ENCODE measurements around the gene FAM237A.
A peak's percentile ranks its signal among the peaks of the same experiment; 100 is the strongest.

FAM237A gene

DNA sequence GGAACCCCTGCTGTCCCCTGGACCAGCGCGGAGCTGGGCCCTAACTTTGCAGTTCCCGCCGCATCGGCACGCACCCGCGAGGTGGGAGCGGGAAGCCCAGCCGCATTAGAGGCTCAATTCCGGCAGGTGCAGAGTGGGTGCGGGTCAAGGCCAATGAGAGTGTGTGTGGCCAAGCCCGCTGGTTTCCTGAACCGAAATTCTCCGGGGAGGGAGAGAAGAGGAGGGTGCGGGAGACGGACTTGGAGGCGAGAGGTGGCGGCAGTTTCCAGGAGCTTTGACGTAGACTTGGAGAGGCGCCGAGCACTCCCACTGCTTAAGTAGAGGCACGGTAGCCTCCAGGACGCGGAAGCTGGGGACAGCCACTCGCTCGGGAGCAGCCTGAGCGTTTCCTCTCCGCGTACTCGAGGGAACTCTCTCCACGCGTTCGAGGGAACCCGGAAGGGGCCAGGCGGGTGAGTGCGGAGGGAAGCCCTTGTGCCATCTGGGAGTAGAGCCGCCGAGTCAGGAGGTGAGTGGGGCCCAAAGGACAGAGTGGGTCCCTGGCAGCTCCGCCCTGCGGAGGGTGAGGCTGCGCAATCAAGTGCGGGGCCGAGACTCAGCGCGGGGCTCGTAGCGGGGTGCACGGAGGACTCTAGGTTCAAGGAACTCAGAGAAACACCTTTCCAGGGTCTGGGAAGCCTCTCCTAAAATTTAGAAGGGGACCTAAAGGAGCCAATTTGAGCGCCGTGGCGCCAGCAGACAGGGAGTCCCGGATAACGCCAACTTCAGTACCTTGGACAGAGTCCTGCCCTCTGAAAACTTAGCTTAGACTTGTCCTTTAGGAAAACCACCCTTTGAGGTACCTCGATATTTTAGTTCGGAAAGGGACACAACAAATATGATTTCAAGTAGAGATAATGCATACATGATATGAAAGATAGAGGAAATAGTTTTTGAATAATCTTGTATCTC lies at the start of gene FAM237A:
Gene FAM237A, plus strand, starts transcription at position 413 of the 951 bp plus-strand sequence. CDS start 1,750 bp downstream, outside the sequence.
- DNase-seq: peak; percentile 41 to 55
- TF ChIP-seq GATA1 (IDR thresholded peaks at IDR 0.05; ENCODE audit: low read depth, low read length) (no peak), POLR2A (IDR thresholded peaks at IDR 0.05; ENCODE audit: low read length) (no peak)

DNA sequence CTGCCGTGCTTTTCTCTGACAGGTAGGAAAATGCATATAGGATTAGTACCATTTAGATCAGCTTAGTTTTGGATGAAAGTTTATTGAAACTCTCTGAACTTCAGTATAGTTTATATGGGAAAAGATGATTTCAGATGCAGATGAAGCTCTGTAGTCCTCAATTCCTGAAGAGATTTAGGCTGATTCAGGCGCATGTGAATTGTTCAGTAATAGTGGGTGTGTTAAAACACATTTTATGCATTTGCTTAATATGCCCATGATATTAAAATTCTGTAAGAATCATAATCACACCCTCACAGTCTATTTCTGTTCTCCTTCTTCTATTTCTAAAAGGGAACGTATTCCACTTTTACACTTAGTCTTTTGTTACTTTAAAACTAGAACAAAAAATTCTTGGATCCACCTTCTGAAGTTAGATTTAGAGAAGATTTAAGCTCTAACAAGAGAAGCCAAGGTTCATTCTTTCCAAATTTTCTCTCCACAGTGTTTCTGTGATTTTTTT lies 44.5 kb upstream of the FAM237A start:
- DNase-seq: no peak
- TF ChIP-seq POLR2A (IDR thresholded peaks at IDR 0.05; ENCODE audit: low read length) (no peak), GATA1 (IDR thresholded peaks at IDR 0.05; ENCODE audit: low read depth, low read length) (no peak)

DNA sequence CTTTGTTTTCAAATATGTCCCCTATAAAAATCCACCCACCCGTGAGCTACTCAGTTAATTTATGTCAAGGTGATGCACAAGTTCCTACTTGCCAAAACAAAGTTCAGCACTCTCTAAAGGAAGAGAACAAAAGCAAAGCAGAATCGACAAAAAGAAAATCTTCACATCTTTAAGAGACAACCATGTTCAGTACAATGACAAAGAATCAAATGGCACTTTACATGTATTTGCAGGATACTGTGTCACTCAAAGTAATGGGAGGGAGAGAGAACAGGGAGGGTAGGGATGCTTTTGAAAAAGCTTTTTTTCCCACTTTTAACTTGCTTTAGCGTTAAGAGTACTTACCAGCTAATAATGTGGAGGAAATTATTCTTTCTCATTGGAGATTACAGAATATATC lies 39.0 kb upstream of the FAM237A start:
- TF ChIP-seq POLR2A (IDR thresholded peaks at IDR 0.05; ENCODE audit: low read length) (no peak), GATA1 (IDR thresholded peaks at IDR 0.05; ENCODE audit: low read depth, low read length) (no peak)
- no peak for DNase-seq

DNA sequence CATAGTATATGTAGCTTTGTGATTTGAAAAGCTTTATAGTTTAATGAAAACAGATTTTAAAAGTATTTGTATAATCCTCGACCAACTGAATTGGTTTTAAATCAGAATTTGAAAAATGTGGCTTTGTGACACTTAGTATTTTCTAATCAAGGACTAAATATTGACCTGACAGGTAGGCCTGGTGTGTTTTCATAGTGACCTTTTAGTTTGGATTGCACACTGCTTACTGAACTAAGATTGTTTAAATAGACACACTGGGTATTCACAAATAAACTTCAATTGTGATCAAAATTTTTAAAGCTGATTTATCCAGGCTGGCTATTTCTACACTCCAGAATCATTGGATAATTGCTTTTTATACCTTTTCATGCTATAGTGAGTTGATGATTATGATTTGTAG lies 31.8 kb upstream of the FAM237A start:
- TF ChIP-seq POLR2A (IDR thresholded peaks at IDR 0.05; ENCODE audit: low read length) (no peak), GATA1 (IDR thresholded peaks at IDR 0.05; ENCODE audit: low read depth, low read length) (no peak)
- no peak for DNase-seq

DNA sequence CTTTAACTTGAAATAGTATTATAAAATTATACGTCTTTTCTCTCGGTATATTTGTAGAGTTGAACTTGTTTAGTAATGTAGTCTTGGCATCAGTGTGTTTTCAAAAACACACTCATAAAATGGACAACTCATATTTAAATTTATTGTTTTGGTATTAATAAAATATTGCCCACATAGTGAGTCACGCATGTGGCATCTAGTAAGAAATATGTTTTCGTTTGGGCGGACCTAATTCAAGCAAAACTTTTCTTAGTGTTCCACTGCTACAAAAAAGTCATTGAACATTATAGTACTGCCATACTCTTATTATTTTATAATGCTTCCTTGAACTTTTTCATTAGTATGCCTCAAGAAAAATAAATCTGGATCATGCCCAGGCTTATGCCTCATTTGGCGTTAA lies 31.1 kb upstream of the FAM237A start:
- no peak for DNase-seq
- TF ChIP-seq POLR2A (IDR thresholded peaks at IDR 0.05; ENCODE audit: low read length) (no peak), GATA1 (IDR thresholded peaks at IDR 0.05; ENCODE audit: low read depth, low read length) (no peak)

DNA sequence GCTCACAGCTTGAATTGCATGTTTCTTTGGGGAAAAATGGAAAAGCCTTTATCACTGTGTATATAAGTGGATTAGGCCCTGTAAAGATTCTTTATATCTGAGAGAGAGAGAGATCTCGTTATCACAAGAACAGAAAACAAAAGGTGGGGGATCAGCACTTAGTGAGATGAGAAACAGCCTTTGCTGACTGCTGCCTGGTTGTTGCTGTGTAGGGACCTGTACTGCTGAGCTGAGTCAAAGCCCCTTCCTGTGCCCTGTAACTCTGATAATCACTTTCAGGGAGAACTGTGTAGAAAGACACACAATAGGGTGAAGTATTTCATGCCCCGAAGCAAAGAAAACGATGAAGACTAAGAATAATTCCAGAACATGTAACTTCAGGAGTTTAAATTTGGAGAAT lies 30.6 kb upstream of the FAM237A start:
- DNase-seq: no peak
- no peak for TF ChIP-seq GATA1 (IDR thresholded peaks at IDR 0.05; ENCODE audit: low read depth, low read length)
- no peak for TF ChIP-seq POLR2A (IDR thresholded peaks at IDR 0.05; ENCODE audit: low read length)

DNA sequence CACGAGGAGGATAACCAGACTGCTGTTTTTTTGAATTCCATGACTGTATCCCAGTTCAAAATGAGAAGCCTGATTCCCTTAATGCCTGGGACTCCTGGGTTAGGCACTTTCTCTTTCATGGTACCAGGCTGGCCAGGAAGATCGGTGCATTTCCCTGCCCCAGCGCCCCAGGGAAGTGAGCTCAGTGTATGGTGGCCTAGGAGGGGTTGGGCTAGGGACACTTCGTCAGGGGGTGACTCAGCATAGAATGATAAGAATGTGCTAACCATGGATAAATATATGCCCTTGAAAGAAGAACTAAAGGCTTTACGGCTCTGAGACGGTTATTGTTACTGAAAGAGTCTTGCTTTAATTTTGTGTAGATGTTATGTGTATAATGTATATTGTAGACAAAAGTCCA lies 27.5 kb upstream of the FAM237A start:
- DNase-seq: peak; percentile 26 to 52
- no peak for TF ChIP-seq POLR2A (IDR thresholded peaks at IDR 0.05; ENCODE audit: low read length)
- TF ChIP-seq GATA1 (IDR thresholded peaks at IDR 0.05; ENCODE audit: low read depth, low read length): no peak

DNA sequence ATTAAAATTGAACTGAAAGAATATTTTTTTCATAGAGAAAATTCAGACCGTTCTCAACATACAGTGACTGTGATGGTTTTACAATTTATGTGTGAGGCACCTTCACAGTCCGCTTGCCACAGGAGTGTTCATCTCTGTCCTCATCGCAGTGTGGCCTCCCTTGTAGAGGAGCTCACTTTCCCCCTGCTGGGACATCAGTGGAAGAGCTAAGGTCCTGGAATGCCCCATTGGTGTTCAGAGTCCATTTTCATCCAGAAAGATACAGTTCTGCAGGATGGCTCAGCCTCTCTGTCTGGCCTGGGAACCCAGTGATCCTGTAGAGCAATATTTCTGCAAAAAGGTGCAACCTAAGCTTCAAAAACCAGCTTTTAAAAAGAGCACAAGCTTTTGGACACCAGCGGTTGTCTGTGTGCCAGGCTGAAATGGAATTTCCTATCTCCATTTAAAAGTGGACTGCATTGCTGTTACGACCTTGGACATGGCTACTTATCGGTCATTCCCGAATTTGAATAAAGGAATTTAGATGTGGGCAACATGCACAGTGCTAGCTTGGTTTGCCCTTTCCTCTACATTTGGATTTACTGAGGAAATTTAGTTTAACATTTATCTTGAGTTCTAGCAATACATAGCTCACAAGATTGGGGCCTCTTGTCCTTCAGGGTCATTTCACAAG lies 26.7 kb upstream of the FAM237A start:
- no peak for DNase-seq
- TF ChIP-seq GATA1 (IDR thresholded peaks at IDR 0.05; ENCODE audit: low read depth, low read length): no peak

DNA sequence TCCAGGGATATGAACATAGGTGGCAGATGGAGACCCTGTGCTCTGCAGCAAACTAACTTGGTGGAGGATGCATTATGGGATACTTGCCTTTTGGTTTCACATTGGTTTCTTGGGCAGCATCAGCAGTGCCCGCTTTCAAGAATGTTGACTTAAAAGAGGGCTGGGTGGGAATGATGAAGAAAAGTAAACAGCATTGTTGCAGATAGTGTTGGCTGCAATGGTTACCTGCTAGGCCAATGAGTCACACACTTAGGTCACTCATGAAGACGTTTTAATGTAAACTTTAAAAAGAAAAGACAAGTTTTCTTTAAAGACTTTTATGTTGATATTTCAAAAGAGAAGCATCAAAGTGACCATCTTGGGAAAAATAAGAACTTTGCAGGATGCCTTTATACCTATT lies 26.1 kb upstream of the FAM237A start:
- DNase-seq: no peak
- no peak for TF ChIP-seq POLR2A (IDR thresholded peaks at IDR 0.05; ENCODE audit: low read length)
- TF ChIP-seq GATA1 (IDR thresholded peaks at IDR 0.05; ENCODE audit: low read depth, low read length): no peak

DNA sequence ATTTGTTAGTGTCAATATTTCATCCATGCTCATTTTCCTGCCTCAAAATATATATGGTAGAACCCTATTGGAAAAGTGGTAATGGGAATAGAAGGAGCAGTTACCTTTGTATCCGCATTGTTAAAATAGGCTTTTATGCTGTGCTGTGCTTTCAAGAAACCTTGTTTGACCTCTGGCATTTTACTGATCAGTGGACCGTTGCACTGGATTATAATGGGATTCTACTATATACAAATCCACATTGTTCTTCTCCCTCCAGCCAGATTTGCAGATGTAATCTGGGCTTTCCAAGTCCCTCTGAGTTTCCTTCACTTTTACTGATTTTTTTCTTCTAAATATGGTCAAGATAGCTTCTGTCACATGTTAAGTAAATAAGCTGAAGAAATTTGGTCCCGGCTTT lies 23.3 kb upstream of the FAM237A start:
- no peak for DNase-seq
- TF ChIP-seq GATA1 (IDR thresholded peaks at IDR 0.05; ENCODE audit: low read depth, low read length) (no peak), POLR2A (IDR thresholded peaks at IDR 0.05; ENCODE audit: low read length) (no peak)

DNA sequence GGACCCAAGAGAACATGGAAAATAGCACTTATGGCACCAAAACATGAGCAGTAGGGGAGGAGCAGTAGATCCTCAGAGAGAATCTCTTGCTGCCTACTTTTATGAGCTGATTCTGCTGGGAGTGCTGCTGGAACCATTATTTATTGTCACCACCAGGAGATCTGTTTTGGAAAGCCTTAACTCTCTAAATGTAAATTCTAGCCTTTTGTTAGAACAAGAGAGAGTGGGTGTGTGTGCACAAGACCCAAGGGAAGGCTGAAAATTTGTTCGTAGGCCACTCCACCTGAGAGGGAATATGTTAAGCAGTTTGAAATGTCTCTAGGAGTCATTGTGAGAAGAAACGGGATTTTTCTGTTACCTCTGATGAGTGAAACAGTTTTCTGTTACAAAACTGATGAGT lies 16.2 kb upstream of the FAM237A start:
- no peak for DNase-seq
- TF ChIP-seq POLR2A (IDR thresholded peaks at IDR 0.05; ENCODE audit: low read length) (no peak), GATA1 (IDR thresholded peaks at IDR 0.05; ENCODE audit: low read depth, low read length) (no peak)

DNA sequence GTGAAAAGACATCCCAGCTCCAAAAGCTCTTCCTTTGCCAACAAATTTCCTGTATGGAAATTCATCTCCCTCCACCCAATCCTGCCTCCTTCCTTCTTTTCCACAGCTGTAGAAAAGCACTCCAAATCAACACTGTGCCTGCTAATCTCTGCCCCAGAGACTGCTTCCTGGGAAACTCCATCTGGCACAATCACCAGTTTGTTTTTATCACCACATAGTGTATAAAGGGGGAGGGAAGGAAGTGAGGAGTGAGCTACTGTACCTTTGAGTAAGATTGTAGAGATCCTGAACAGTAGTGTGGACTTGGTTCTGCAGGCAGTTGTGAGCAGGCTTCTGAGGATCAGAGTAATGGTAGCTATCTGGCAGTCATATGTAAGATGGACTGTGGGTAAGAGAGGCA lies 14.7 kb upstream of the FAM237A start:
- no peak for DNase-seq
- TF ChIP-seq GATA1 (IDR thresholded peaks at IDR 0.05; ENCODE audit: low read depth, low read length) (no peak), POLR2A (IDR thresholded peaks at IDR 0.05; ENCODE audit: low read length) (no peak)

DNA sequence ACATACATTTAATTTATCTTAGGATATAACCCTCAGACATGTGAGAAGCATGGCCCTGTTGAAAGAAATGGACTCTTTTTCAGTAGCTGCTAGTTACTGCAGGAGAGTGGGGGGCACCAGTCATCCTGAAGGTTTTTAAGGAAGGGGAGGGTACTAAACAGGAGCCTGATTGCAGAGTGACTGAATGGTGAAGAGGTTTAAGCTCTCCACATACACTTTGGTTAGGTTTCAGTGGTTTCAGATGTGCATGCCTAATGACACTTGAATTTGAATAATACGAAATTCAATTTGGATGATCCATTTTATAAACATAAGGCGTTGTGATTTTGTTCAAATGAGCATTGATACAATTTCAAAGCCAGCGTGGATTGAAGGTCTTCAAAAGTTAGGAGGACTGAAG lies 10.9 kb upstream of the FAM237A start:
- DNase-seq: no peak
- no peak for TF ChIP-seq GATA1 (IDR thresholded peaks at IDR 0.05; ENCODE audit: low read depth, low read length)
- no peak for TF ChIP-seq POLR2A (IDR thresholded peaks at IDR 0.05; ENCODE audit: low read length)

DNA sequence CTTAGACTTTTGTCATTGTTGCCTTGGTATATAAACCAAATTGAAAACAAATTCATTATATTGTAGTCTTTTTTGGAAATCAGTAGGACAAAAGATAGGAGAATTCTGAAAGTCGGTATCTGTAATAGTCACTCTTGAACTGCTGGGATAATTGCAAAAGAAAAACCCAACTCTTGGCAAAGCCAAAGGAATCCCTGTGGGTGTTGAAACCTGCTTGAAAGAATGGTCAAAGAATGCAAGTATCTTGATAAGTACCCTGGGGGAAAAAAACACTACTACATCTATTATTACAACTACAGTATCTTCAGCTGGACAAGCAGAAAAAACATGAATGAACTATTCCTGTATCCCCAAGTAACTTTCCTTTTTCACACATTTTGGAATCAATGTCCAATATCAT lies 7.3 kb upstream of the FAM237A start:
- TF ChIP-seq GATA1 (IDR thresholded peaks at IDR 0.05; ENCODE audit: low read depth, low read length): no peak
- DNase-seq: no peak

DNA sequence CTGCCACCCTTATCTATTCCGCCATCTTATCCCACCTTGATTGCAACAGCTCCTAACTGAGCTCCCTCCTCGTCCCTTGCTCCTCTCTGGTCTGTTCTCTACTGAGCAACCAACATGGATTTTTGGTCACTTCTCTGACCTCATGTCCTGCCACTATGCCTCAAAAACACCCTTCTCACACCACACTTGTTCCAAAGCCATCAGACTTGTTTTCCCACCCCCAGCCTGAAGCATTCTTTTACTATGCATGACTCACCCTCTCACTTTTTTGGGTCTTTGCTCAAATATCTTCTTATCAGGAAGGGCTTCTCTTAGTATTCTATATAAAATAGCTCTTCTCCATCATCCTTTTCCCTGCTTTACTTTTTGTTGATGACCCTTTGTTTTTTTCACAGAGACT lies 2.7 kb upstream of the FAM237A start:
- no peak for DNase-seq
- TF ChIP-seq GATA1 (IDR thresholded peaks at IDR 0.05; ENCODE audit: low read depth, low read length) (no peak), POLR2A (IDR thresholded peaks at IDR 0.05; ENCODE audit: low read length) (no peak)
